Measurements from ENCODE around the gene CDKN1C. TPM values are rescaled to one million over a fixed set of nuclear protein-coding genes. Genes with fewer than 3 reads are reported as not detected.

The CDKN1C gene
- total RNA-seq, 1 experiment from 2014 or later, result 15.4 TPM

DNA sequence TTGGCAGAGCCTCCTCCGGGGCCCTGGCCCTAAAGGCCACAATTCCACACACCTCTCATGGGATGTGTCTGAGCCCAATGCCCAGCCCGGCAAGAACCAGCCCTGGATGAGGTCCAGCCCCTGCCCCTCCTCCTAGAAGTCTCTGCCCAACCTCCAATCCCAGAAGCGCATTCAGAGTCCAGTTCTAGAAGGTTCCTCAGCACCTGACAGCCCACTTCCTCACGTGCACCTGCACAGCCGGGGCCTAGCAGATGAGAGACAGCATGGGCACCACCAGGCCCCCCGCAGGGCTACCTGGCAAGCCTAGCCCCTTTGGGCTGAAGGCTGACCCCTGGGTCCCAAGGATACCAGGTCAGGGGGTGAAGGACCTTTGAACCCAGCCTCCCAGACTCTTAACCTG, 11.5 kb upstream of the CDKN1C start:
- H4K8ac ChIP-seq (replicated peaks; ENCODE audit: insufficient read length, low read depth, low read length), result no peak overlapping the region
- no peaks in the 10 kb centered on the region; a peak in 1 of 7 replicates for H3K36me3 Mint-ChIP-seq (ENCODE audit: insufficient read depth in 1 of 3, low read depth in 3 of 3)
- H3K79me1 ChIP-seq (ENCODE audit: insufficient read depth, low read depth, low read length, poor library complexity, severe bottlenecking), result no peaks in the 10 kb centered on the region

More for the DNA sequence above, 11.5 kb upstream of the CDKN1C start:
- Histone ChIP-seq H3K4ac (ENCODE audit: low read depth, low read length) (no peak overlapping the region), H4K20me1 (ENCODE audit: control insufficient read depth, insufficient read depth, insufficient read length) (no peaks in the 10 kb centered on the region), H2BK15ac (ENCODE audit: low read depth, low read length) (no peak overlapping the region), H3K23me2 (ENCODE audit: insufficient read length, low read depth, low read length, poor library complexity, severe bottlenecking) (peaks cover 3% of the 10 kb centered on the region), H3K18ac (ENCODE audit: insufficient read length, low read depth, low read length) (no peak overlapping the region), H2AFZ (ENCODE audit: low read length) (no peak overlapping the region), H3K14ac (ENCODE audit: insufficient read depth, low read length) (no peak overlapping the region), H3K56ac (ENCODE audit: insufficient read length, low read depth, low read length) (no peak overlapping the region), H3K9ac (ENCODE audit: extremely low read depth, insufficient read length, low read length) (no peak overlapping the region), H3K27ac (ENCODE audit: insufficient read length, low read depth, low read length) (no peak overlapping the region), H4K91ac (ENCODE audit: insufficient read length, low read depth, low read length) (no peak overlapping the region), H3K4me1 (ENCODE audit: insufficient read depth, low read length) (no peaks in the 10 kb centered on the region), H2AK5ac (ENCODE audit: insufficient read length, low read length) (no peak overlapping the region), H2BK20ac (ENCODE audit: low read depth, low read length, poor library complexity, severe bottlenecking) (no peak overlapping the region), H2BK5ac (ENCODE audit: insufficient read length, low read length) (no peak overlapping the region), H3K9me3 (ENCODE audit: control insufficient read depth, low read depth, low read length) (peaks cover 4% of the 10 kb centered on the region), H3K79me2 (ENCODE audit: insufficient read depth, low read length) (no peaks in the 10 kb centered on the region), H2BK120ac (ENCODE audit: low read depth, low read length, poor library complexity, severe bottlenecking) (no peak overlapping the region), H3K4me2 (ENCODE audit: insufficient read depth, insufficient read length, low read length) (no peak overlapping the region), H3K27me3 (ENCODE audit: insufficient read depth, low read length) (no peaks in the 10 kb centered on the region; the same call in 1 of the 2 replicates), H2BK12ac (ENCODE audit: insufficient read length, low read depth, low read length) (no peak overlapping the region), H3T11ph (ENCODE audit: low read length) (no peak overlapping the region), H3K23ac (ENCODE audit: insufficient read length, low read depth, low read length) (no peak overlapping the region), H4K5ac (ENCODE audit: insufficient read length, low read depth, low read length) (no peak overlapping the region)
- TF ChIP-seq, protein P1, sequence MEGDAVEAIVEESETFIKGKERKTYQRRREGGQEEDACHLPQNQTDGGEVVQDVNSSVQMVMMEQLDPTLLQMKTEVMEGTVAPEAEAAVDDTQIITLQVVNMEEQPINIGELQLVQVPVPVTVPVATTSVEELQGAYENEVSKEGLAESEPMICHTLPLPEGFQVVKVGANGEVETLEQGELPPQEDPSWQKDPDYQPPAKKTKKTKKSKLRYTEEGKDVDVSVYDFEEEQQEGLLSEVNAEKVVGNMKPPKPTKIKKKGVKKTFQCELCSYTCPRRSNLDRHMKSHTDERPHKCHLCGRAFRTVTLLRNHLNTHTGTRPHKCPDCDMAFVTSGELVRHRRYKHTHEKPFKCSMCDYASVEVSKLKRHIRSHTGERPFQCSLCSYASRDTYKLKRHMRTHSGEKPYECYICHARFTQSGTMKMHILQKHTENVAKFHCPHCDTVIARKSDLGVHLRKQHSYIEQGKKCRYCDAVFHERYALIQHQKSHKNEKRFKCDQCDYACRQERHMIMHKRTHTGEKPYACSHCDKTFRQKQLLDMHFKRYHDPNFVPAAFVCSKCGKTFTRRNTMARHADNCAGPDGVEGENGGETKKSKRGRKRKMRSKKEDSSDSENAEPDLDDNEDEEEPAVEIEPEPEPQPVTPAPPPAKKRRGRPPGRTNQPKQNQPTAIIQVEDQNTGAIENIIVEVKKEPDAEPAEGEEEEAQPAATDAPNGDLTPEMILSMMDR (conservative IDR thresholded peaks at IDR 0.05), result no peak
- H3K9me3 Mint-ChIP-seq, result peaks cover 0 to 2% of the 10 kb centered on the region in 2 experiments; a peak in 2 of 5 replicates
- no peak for DNase-seq
- peaks cover 74% of the 10 kb centered on the region for H3K27me3 Mint-ChIP-seq (ENCODE audit: low read depth)
- no peak overlapping the region for H3K4me3 Mint-ChIP-seq
- H3K4me1 Mint-ChIP-seq, result peaks cover 17 to 19% of the 10 kb centered on the region in 2 experiments
- WGBS (ENCODE audit: extremely low coverage, insufficient read length, low lambda C conversion rate), result no CpG with 5 or more reads among the region's 6 CpGs
- no peak overlapping the region for H3K27ac Mint-ChIP-seq
